Measurements from ENCODE around the gene EME2.

Gene EME2

DNA sequence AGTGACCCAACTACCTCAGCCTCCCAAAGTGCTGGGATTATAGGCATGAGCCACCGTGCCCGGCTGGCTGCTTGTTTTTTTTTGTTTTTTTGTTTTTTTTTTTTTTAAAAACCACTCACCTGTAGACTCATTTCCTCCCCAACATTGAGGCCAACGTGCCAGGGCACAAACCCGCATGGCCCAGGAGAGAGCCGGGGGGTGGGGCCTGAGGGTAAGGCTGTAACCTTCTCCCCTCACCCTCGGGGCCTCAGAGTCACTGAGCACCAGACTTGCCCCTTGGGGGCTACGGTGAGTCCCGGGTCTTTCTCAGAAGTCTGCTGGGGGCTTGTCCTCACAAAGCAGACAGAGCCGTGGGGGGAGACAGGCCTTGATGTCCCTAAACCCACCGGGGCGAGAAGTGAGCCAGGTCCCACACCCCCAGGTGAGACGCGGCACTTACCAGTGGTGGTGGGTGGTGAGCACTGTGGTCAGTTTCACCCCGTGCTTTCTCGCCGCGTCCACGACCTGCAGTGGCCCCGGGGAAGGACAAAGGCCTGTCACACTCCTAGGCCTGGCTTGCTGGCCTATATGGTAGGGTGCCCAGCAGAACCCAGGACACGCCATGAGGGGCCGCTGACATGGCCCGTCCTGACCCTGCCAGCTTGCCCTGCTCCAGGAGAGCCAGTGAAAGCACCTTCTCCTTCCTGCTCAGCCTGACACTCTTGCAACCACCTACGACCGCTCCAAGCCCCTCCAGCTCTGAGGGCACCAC lies 49.4 kb downstream of the EME2 start:
- DNase-seq = no peak

DNA sequence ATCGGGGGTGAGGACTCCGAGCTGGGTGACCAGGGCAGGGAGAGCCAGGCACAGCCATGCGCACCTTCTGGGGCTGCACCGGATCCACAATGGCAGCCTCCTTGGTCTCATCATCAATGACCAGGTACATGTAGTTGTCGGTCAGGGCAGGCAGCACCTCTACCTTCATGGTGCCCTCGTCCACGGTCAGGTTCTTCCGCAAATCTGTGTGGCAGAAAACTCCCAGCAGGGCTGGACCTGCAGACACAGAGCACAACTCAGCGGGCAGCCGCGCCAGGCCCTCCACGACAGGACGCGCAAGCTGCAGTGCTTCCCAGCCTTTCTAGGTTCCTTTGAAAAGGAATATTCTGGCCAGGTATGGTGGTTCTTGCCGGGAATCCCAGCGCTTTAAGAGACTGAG lies 50.2 kb downstream of the EME2 start:
- no peak for DNase-seq

DNA sequence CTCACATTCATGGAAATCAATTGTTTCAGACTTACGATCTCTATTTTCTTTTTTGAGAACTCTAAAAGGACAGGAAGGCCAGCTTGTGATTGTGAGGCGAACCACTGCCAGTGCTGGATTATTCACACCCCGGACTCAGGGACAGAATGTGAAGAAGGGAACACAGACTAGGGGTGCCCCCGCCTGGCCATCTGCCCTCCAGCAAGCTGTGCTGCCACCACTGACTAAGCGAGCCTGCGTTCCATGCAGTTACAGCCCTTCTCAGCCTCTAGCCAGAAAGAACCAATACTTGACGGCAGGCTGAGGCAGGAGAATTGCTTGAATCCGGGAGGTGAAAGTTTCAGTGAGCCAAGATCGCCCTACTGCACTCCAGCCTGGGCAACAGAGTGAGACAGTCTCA lies 51.2 kb downstream of the EME2 start:
- DNase-seq = no peak

DNA sequence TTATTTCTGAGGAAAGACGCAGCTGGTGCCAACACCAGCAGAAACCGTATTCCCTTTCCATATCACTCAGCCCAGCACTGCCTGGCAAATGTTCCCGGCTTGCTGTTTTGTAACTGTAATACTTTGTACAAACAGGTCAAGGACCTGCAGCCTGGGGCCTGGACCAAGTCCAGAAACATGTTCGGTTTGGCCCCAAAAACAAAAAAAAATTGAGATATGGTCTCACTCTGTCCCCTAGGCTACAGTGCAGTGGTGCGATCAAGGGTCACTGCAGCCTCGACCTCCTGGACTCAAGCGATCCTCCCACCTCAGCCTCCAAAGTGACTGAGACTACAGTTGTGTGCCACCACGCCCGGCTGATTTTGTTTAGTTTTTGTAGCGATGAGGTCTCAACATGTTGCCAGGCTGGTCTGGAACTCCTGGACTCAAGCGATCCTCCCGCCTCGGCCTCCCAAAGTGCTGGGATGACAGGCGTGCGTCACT lies 52.8 kb downstream of the EME2 start:
- DNase-seq = no peak

All from NCI-H446 treated with DMSO at 0.1 percent for 48 hours (cell line).